Measurements from ENCODE around the gene BTBD7.

BTBD7 gene

GRCh38 chr14:93329965-93330608 is 2.7 kb downstream of the BTBD7 start:
- no peak for DNase-seq

- no peak for DNase-seq
Observed at GRCh38 chr14:93328546-93328945, 4.3 kb downstream of the BTBD7 start.

GRCh38 chr14:93326196-93326595 is 6.6 kb downstream of the BTBD7 start:
- DNase-seq: no peak

GRCh38 chr14:93323600-93324174 is 9.1 kb downstream of the BTBD7 start:
- no peak for DNase-seq

- no peak for DNase-seq
Observed at GRCh38 chr14:93322929-93323599, 9.8 kb downstream of the BTBD7 start.

- DNase-seq: no peak
Observed at GRCh38 chr14:93320489-93320888, 12.3 kb downstream of the BTBD7 start.

GRCh38 chr14:93319958-93320357 is 12.9 kb downstream of the BTBD7 start:
- DNase-seq: no peak

- DNase-seq: no peak
Observed at GRCh38 chr14:93319494-93319893, 13.3 kb downstream of the BTBD7 start.

GRCh38 chr14:93318927-93319326 is 13.9 kb downstream of the BTBD7 start:
- DNase-seq: no peak

- no peak for DNase-seq
Observed at GRCh38 chr14:93317875-93318807, 14.7 kb downstream of the BTBD7 start.

GRCh38 chr14:93317210-93317874 is 15.5 kb downstream of the BTBD7 start:
- no peak for DNase-seq

- no peak for DNase-seq
Observed at GRCh38 chr14:93316716-93317115, 16.1 kb downstream of the BTBD7 start.

- DNase-seq: no peak
Observed at GRCh38 chr14:93315575-93315974, 17.3 kb downstream of the BTBD7 start.

GRCh38 chr14:93311082-93311481 is 21.8 kb downstream of the BTBD7 start:
- DNase-seq: no peak

GRCh38 chr14:93309427-93309966 is 23.3 kb downstream of the BTBD7 start:
- no peak for DNase-seq

GRCh38 chr14:93308686-93309345 is 24.0 kb downstream of the BTBD7 start:
- no peak for DNase-seq

GRCh38 chr14:93306812-93307211 is 26.0 kb downstream of the BTBD7 start:
- no peak for DNase-seq

- DNase-seq: no peak
Observed at GRCh38 chr14:93305725-93306418, 27.0 kb downstream of the BTBD7 start.

- no peak for DNase-seq
Observed at GRCh38 chr14:93304771-93305170, 28.1 kb downstream of the BTBD7 start.

- no peak for DNase-seq
Observed at GRCh38 chr14:93303659-93304058, 29.2 kb downstream of the BTBD7 start.
